HG03432 (cell line): ENCODE data around the gene C1orf159.

Source experiments
- ATAC-seq: cut with Tn5 transposase; IDR thresholded peaks from one replicate; pipeline ENCODE4 v1.9.1; 2021; ENCODE audit warnings: mild to moderate bottlenecking, moderate library complexity; ENCODE audit not compliant: unreplicated experiment

C1orf159 gene

GRCh38 chr1:1043411-1043810 lies 72.5 kb downstream of the C1orf159 start:
- ATAC-seq: no peak

DNA sequence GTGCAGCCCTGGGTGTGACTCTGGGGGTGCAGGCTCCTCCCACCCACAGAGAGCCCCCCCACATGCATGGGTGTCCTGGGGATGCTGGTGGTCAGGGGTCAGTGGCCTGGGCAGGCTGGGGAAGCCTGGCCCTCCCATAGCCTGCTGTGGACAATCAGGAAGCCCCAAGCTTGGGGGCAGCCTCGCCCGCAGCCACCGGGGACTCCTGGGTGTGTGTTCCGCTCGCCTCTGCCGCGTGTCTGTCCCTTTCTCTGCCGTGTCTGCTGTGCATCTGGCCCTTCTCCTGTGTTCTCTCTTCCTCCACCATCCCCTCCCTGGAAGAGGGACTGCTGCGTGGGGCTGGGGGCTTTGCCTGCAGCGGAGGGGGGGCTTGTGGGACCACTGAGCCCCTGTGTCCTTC lies 73.1 kb downstream of the C1orf159 start:
- ATAC-seq: no peak

GRCh38 chr1:1041873-1042272 lies 74.0 kb downstream of the C1orf159 start:
- no peak for ATAC-seq

DNA sequence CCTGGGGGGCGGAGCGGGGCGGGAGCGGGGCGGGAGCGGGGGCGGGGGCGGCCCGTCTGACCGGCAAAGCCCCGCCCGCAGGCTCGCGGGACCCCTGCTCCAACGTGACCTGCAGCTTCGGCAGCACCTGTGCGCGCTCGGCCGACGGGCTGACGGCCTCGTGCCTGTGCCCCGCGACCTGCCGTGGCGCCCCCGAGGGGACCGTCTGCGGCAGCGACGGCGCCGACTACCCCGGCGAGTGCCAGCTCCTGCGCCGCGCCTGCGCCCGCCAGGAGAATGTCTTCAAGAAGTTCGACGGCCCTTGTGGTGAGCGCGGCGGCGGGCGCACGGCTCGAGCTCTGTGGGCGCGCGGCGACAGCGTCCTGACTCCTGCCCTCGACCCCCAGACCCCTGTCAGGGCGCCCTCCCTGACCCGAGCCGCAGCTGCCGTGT lies 74.8 kb downstream of the C1orf159 start:
- no peak for ATAC-seq

DNA sequence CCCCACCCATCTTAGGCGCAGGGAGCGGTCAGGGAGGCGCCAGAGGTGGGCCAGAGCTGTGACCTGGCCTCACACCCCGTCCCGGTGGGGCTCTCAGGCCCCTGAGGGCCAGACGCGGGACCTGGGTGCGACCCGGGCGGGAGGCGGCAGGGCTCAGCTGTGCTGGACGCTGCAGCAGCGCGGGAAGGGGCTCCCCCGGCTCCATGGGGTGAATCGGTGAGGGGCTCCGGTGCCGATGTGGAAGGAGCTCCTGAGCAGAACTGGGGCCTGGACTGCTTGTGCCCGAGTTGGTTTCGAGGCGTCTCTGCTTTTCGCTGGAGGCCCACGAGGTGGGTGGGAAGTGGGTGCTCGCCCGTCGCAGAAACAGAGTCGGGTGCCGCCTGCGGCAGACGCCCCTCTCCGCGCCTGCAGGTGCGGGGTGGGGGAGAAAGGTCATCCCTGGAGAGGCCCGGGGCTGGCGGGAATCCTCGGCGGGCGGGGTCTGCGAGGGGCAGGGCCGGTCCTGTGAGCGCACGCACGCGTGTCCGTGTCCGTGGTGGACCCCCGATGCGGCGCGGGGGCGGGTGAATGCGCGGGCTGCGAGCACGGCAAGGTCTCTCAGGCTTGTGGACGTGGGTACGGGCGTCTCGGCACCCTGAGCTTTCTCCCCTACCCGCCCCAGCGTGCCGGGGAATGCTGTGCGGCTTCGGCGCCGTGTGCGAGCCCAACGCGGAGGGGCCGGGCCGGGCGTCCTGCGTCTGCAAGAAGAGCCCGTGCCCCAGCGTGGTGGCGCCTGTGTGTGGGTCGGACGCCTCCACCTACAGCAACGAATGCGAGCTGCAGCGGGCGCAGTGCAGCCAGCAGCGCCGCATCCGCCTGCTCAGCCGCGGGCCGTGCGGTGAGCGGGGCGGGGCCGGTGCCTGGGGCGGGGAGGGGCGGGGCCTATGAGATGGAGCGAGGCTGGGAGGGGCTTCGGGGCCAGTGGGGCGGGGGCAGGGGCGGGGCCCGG lies 75.6 kb downstream of the C1orf159 start:
- peak; percentile 37 for ATAC-seq

- no peak for ATAC-seq
Observed at GRCh38 chr1:1039145-1039910, 76.6 kb downstream of the C1orf159 start.

- peak; percentile 41 for ATAC-seq
Observed at GRCh38 chr1:1038694-1039093, 77.2 kb downstream of the C1orf159 start.

DNA sequence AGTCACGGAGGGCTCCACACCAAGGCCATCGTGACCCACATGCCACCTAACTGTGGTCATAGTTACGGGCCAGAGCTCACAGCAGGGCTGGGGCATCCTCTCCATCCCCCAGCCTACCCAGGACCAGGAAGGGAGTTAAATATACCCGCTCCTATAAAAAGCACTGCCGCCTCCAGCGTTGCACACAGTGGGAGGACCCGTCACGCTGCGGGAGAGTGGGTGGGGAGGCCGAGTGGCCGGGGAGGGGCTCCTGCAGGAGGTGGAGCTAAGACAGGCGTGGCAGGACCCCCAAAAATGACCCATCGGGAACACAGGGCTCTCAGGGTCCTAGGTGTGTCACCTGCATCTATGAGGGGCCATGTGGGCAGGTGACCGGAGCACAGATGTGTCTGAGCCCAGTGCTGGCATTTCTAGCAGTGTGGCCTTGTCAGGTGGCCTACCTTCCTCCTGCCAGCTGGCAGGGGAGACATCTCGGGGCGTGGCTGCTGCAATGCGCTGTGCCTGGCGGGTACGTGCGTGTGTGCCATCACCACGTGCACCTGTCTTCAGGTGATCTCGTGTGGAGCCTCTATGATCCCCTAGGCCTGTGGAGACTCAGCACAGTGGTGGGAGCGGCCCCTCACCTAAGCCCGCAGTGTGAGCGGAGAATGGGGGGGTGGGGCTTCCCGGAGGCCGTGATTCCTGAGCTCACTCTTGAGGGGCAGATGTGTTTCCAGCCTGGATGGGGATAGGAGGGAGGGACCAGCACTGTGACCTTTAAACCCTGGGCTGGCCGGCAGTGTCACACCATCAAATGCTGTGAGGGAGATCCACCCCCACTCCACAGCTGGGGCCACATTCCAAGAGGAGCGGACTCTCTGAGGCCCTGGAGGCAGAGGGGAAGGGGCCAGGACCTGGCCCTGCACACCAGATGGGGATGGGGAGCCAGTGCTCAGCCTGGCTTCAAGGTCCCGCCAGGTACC lies 78.2 kb downstream of the C1orf159 start:
- ATAC-seq: no peak

- no peak for ATAC-seq
Observed at GRCh38 chr1:1035291-1035943, 80.5 kb downstream of the C1orf159 start.

DNA sequence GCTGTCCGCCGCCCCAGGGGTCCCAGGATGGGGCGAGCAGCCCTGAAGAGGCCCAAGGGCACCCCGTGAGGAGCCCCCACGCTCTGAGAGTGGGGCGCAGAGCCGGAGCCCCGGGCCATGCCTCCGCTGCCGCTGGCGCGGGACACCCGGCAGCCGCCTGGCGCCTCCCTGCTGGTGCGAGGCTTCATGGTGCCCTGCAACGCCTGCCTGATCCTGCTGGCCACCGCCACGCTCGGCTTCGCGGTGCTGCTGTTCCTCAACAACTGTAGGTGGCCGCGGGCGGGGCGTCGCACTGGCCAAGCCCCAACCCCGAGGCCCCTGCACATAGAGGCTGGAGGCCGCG lies 81.5 kb downstream of the C1orf159 start:
- no peak for ATAC-seq

DNA sequence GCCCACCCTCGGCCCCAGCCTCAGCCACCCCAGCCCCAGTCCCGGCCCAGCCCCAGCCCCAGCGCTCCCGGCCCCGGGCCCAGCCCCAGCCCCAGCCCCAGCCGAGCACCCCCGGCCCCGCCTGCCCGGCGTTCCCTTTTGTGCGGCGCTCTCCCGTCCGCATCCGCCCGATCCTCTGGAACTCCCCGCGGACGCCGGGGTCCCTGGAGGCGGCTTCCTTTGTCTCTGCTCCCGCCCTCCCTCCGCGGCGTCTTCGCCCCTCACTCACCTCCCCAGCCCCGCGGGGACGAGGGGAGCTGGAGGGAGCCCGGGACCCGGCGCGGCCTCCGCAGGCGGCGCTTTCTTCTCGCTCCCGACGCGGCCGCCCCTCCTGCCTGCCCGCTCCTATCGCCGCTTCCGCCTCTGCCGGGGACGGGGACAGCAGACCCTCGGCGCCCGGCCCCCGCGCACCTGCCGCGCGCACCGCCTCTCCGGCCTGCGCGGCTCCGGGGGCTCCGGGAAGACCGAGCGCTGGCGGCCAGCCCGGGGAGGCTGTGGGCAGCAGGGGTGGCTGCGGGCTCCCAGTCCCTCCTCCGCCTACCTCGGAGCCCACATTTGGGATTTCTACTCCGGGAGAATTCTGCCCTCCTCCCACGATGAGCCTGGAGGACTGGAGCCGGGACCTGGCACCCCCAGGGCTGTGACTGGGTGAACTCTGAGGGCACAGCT lies 82.0 kb downstream of the C1orf159 start:
- no peak for ATAC-seq

DNA sequence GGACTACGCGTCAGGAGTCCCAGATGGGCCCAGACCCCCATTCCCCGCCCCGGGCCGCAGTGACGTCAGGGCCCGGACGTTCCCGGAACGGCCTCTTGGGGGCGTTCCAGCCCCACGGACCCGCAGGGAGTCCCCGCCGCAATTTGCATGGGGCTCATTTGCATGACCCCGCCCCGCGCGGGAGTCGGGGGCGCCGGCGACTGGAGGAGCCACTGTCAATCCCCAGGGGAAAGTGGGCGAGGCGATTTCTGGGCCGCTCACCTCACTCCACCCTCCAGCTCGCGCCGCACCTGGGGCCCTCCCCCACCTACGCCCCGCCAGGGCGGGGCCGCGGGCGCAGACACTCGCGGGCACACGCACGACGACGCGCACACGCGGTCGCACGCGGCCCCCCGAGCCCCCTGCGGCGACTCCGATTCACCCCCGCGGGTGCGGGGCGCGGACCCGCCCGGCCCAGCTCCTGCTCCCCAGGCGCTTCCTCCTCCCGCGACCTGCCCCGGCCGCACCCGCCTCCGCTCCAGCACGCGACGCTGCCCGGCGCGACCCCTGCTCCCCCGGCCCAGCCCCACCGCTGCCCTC lies 82.8 kb downstream of the C1orf159 start:
- ATAC-seq: peak; percentile 79

DNA sequence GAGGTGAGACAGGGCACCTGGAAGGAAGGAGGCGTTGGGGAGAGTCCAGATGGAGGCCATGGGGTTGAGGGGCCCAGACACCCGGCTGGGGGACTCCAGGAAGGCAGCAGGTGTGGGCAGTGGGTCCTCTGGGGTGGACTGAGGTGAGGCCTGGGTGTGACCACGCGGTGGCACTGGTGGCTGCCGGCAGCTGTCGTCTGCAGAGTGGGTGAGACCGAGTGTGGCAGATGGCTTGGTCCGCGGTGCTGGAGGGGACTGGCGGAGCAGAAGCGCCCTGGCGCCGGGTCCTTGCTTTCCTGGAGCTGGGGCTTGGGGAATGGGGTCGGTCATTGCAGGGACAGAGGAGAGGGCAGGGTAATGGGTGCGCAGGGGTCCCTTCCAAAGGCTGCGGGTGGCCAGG lies 83.5 kb downstream of the C1orf159 start:
- peak; percentile 11 for ATAC-seq
